Measurements from ENCODE around the gene OR11H7.

GRCh38 chr14:20191396-20191795 lies 37.4 kb upstream of the OR11H7 start:
- TF ChIP-seq, protein P1, sequence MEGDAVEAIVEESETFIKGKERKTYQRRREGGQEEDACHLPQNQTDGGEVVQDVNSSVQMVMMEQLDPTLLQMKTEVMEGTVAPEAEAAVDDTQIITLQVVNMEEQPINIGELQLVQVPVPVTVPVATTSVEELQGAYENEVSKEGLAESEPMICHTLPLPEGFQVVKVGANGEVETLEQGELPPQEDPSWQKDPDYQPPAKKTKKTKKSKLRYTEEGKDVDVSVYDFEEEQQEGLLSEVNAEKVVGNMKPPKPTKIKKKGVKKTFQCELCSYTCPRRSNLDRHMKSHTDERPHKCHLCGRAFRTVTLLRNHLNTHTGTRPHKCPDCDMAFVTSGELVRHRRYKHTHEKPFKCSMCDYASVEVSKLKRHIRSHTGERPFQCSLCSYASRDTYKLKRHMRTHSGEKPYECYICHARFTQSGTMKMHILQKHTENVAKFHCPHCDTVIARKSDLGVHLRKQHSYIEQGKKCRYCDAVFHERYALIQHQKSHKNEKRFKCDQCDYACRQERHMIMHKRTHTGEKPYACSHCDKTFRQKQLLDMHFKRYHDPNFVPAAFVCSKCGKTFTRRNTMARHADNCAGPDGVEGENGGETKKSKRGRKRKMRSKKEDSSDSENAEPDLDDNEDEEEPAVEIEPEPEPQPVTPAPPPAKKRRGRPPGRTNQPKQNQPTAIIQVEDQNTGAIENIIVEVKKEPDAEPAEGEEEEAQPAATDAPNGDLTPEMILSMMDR (IDR thresholded peaks at IDR 0.05; ENCODE audit: low read depth, low read length), result no peak
- no peak for TF ChIP-seq POLR2A (IDR thresholded peaks at IDR 0.05; ENCODE audit: extremely low read depth, insufficient read length)
- no peak for TF ChIP-seq MYC (IDR thresholded peaks at IDR 0.05; ENCODE audit: low read depth, low read length)
- no peak for TF ChIP-seq MAX (IDR thresholded peaks at IDR 0.05; ENCODE audit: low read depth, low read length)

All from NB4 (cell line).